ENCODE results near the gene MBD2.

MBD2 gene

DNA sequence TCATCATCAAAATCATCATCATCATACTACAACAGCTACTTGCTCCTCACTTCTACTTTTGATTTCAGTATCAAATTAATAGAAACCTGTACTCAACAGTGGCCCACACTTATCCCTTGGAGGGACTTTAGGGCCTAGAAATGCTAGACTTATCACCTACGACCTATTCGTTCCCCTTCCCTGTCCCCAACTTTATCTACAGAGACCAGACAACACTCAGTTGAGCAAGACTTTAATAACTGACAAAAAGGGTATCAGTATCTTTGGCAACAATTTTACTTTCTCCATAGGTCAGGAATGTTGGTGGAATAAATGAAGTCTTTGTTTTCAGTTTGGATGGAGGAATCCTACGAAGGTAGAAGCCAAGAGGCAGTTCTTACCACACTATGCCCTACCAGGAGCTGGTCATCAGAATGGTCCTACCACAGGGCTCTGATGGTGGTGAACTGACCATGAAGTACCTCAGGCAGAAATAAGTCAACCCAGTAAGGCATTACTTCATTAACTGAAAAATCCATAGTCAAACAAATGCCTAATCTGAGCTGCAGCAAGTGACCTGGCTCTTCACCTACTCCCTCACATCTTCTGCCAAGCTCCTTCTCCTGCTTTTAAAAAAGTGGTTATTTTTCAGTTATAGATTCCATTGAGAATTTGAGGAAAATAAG, 26.6 kb downstream of the MBD2 start:
- peak; percentile 16 for DNase-seq (ENCODE audit: low spot score)

DNA sequence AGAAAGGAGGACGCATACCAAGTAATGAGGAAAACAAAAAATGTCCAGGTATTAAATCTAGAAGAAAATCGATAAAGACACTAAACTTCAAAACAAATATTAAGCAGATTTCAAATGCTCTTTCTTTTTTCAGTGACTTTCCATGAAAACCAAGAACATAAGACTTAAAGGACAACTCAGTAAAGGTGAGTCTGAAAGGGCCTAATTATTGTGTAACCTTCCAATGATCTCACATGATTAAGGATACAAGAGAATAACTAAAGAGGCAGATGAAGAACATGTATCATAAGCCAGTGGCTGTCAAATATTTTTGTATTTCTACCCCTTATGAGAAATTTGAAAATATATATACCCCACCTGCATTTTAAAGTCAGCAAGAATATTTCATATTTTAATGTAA, 30.7 kb downstream of the MBD2 start:
- DNase-seq (ENCODE audit: low spot score), result no peak

DNA sequence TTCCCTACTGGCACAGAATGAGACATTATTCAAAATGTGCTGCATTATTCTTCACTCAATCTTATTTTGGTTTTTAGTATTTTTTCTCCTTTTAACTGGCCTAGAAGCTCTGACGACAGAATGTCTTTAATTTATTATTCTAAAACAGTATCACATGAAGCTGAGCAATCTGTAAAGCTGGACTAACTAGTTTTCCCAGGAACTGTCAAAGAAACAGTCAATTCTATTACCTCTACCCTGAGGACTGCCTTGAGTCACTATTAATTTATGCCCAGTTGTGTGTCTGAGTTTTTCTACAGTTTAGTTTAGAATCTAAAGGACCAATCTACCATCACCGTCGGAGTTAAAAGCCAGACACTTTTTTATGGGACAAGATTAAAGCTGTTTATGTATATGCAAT, 31.6 kb downstream of the MBD2 start:
- no peak for DNase-seq (ENCODE audit: low spot score)

DNA sequence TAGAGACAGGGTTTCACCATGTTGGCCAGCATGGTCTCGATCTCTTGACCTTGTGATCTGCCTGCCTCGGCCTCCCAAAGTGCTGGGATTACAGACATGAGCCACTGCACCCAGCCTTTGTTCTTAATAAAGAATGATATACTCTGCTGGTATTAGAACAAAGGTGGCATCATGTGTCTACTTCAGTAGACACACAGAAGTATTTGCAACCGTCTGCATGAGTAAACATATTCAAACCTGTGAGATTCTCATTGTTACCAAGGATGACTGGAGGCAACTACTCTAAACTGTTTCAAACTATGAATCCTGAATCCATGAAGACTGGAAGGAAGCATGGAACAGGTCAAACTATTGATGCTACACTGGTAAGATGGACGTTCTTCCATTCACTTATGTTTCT, 32.1 kb downstream of the MBD2 start:
- no peak for DNase-seq (ENCODE audit: low spot score)

DNA sequence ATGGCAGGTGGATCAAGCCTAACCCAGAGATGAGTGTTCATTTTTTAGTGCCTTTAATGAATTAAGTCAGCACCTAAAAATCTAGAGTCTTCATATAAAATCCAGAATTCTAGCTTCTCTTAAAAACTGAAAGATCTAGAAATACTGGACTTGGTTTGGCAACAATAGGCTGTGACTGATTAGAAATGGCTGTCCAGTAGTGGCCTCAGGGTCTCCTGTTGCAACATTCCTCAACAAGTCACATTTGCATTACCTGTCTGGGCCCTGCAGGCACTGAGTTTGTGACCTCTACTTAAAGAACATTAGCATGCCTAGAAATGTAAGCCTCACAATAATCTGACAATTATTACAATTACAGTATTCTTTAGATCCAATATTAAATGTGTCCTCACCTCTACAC, 33.1 kb downstream of the MBD2 start:
- no peak for DNase-seq (ENCODE audit: low spot score)

DNA sequence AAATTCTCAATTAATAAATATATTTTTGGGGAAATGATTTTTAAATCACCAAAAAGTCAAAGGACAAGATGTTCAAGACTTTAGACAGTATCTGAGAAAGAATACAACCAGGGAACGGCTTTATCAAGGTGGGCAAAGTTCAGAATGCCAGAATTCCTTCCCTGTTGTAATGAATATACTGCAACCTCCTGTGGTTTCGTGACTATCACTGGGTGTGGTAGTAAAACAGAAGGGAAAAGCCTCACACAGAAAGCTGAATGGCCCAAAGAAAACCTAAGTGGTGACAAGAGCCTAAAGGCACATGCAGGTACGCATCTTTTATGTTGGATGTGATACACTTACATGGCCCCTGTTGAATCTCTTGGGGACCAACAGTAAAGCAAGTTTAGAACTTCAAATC, 37.1 kb downstream of the MBD2 start:
- no peak for DNase-seq (ENCODE audit: low spot score)

DNA sequence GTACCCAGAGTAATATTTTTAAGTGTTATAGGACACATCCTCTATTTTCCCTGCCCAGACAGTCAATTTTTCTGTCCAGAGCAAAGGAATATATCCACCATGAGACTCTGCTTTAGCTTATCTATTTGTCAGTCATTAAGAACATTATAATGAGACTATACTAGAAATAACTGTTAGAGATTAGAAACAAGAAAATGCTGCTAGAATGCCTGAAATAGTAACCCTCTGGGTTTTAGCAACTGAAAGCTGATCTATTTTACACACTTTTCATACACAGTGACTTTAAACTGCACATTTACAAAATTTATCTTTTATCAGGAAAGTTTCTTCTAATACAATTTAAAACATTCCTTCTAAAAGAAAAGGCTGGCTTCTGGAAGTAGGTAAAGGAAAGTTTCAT, 39.6 kb downstream of the MBD2 start:
- no peak for DNase-seq (ENCODE audit: low spot score)

DNA sequence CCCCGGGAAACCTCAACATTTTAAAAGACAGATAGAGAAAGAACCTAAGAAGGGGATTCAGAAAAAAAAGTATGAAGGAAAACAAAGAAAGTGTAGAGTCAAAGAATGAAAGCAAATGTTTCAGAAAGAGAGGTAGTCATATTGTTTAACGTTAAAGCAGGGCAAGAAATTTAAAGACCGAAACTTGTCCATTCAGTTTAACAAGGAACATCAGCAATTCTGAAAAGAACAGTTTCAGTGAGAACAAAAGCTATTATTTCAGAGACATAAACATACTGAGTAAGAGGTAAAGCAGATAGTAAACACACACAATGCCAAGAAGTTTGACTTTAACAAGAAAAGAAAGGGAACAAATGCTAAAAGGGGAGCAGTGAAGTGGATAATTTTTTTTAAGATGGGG, 41.1 kb downstream of the MBD2 start:
- DNase-seq (ENCODE audit: low spot score), result no peak

DNA sequence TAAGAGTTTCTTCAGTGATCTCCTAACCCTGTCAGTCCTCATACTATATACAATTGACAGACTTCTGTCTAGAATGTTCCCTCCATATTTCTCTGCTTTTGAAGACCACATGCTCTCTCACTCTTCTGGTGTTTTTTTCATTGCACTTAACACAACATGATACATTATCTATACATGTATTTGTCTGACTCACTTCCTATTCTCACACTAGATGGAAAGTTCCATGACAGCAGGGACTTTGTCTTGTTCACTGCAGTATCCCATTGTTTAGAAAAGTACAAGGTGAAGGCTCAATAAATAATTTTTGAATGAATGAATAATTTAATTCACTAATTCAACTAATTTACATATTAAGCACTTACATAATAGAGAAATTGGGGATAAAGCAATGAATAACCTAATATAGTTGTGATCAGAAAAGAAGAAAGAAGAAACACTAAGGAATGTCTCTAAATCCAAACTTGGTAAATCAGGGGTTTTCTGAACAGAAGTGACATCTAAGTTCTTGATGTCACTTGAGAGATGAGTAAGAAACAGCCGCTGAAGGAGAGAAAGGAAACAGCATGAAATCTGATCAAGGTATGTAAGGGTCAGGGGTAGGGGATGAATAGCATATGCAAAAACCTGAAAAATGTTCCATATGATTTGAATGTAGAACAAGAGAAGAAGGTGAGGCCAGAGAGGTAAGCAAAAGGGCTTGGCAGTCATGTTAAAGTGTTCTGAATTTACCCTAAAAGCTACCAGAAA, 42.4 kb downstream of the MBD2 start:
- no peak for DNase-seq (ENCODE audit: low spot score)

DNA sequence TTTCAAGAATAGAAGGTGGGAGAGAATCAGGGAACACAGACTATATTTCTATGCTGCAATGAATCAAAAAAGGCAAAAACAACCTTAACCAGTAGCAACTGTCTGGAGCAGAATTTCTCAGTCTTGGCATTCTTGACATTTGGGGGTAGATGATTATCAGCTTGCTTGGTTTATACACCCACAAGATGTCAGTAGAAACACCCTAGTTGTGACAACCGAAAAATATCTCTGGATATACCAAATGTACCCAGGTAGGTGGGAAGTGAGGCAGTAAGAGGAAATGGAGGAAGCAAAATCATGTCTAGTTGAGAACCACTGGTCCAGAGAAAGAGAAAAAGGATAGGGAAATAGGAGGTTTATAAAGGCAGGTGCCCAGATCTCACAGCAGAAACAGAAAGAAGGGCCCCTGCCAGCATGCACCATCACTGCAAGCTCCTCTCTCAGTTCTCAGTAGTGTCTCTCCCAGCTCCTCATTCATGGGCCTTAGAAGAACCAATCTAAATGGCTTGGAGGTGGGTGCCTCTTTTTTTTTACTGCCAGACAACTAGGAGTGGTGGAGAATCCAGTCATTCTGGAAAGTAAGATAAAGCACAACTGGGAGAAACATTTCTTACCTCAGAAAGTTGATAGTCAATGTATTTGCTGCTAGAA, 50.4 kb downstream of the MBD2 start:
- DNase-seq (ENCODE audit: low spot score), result peak; percentile 14

DNA sequence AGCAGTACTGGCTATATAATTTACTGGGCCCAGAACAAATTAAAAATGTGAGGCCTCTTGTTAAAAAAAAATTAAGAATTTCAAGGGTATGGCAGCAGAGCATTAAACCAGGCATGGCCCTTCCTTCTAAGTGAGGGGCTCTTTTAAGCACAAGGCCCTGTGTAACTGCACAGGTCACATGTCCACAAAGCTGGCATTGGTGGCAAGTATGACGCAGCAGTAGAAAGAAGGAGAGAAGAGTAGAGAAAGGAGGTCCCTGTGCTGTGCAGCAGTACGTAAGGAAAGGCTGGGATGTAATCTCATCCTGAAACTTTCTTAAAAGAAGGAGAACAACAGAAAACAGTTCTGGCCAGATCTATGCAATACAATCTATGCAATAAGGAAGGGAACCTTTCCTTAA, 51.2 kb downstream of the MBD2 start:
- DNase-seq (ENCODE audit: low spot score), result no peak

DNA sequence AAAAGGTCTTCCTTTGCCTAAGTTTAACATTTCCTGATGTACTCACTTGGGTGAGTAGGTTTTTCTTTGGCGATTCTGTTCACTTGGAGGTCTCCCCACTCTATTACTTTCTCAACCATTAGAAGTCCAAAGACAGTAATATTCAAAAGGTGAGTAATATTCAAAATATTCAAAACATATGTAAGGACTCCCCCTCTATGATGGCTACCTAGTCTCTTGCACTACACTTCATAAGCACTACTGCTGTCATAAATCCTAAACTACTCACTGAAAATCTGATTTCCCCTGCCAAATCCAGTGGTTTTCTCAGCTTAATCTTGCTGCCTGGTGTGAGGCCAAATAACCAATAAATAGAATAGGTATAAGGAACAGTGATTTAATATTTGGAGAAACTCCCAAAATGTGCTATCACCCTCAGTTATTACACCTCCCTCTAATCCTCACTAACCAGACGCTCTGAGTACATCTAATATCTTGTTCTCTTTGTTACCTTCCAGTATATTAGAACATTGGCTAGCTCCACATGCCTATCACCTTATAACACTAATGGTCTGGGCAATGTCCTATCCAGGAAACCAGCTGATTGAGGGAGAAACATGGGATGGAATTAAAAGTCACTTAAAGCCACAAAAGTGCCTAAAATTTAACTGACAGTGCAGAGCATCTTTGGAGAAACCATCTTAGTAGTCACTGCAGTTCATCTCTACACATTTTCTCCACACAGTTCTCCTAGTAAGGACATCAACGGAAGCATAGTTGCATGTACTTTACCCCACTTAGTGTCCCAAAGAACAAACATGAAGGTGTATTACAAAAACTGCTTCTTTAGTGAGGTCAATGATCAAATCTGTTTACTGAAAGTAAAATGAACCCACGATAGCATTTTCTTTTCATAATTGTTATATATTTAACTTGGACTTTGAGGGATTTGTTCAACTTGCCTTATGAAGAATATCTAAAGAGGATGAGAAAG, 54.8 kb downstream of the MBD2 start:
- no peak for DNase-seq (ENCODE audit: low spot score)

DNA sequence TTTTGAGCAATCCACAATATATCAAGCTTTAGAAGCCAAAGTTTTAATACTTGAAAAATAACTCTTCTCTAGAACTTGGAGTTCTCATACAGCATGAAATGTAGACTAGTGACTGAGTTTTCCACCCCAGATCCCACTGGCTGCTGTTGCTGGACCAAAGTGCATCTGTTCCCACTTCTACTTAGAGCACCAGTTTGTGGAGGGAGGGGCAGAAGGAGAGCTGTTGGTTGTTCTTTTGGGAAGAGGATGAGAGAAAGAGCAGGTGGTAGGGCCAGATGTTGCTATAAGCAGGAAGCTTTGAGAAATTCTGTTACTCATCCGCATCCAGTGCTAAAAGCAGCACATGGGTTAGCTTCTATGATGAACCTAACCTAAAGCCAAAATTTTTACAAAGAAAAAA, 59.0 kb downstream of the MBD2 start:
- DNase-seq (ENCODE audit: low spot score), result no peak

DNA sequence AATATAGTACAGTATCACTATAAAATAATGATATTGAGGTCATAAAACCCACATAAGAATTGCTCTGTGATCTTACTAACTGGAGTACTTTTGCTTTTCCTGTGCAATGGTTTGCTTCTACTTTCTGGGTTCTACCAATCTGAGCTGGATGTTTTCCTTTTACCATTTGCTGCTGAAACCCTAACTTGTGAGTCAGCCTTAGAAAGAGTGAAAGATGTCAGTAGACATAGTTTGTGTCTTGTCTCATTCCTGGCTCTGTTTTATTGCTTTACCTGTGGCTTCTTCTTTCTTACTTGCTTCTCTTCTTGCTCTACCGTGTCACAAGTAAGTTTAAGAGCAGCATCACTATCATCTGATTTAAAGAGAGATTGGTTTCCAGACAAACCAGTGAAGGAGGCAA, 61.0 kb downstream of the MBD2 start:
- DNase-seq (ENCODE audit: low spot score), result no peak

DNA sequence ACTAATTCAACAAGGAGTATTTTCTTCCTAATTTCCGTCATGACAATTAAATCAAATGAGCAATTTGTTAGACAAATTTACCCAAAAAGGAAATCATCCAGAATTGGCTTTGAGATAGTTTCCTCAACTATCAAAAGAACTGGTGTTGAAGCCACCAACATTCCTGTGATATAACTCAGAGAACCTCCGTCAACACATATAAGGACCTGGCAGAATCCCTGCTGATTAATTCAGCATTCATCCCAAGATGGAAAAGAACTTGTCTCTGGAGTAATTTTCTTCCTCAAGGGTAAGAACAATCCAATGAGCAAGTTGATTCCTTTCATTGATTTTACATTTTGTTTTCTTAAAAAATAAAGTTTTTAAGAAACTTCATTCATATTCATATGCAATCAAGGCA, 62.0 kb downstream of the MBD2 start:
- DNase-seq (ENCODE audit: low spot score), result no peak

DNA sequence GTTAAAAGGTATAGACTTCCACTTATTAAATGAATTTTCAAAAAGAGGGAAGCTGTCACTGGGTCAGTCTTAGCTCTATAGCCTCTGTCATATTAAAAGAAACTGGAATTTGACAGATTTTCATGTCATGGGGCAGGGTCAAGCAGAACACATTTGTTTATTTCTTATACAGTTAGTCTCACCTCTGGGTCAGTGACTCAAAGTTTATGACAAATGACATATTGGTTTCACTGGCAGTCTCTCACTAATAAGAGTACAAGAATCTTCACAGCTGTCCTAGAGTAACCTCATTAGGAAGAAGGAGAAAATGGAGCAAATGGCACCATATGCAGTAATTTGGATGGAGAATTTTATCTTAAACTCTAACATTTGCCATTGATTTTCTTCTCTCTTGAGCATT, 63.2 kb downstream of the MBD2 start:
- DNase-seq (ENCODE audit: low spot score), result no peak

DNA sequence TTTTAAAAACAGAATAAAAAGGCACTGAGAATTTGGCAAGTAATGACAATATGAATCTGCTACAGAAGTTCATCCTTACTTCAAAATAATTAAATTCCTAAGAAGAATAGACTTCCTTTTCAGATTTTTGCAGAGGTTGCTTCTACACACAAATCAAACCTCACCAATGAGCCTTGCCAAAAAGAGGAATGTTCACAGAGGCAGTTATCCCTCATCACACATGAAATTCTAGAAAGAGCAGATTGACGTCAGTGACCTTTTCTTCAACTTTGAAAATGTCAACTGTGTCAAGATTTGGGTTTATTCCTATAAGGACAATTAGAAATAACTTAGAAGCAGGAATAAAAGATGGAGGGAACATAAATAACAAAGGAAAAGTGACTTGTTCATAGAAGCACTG, 64.6 kb downstream of the MBD2 start:
- DNase-seq (ENCODE audit: low spot score), result no peak

DNA sequence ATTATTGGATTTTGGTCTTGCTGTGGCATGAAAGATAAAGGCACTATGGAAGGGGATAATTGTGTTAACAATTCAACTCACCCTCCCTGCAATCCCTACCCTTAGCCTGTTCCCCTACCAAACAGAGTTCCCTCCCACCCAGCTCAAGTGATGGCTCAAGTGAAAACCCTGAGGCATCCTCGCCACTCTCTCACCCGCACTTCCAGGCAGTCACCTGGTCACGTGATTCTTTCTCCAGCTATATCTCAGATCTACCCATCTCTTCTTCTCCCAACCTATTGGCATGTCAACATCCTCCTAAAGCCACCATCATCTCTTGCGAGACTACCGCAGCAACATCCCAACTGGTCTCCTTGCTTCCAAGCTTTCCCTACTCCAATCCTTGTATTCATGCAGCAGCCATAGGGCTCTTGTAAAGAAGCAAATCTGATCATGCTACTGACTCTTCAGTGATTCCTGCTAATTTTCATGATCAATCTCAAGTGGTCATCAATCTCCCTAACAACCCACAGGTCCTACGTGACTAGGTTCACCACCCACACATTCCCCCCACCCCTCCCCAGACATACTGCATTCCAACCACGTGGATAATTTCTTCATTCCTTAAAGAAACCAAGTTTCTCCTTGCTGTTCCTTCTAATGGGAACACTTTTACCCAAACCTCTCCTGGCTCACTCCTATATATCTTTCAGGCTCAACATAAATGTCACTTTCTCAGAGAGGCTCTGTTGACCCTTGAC, 66.7 kb downstream of the MBD2 start:
- no peak for DNase-seq (ENCODE audit: low spot score)

DNA sequence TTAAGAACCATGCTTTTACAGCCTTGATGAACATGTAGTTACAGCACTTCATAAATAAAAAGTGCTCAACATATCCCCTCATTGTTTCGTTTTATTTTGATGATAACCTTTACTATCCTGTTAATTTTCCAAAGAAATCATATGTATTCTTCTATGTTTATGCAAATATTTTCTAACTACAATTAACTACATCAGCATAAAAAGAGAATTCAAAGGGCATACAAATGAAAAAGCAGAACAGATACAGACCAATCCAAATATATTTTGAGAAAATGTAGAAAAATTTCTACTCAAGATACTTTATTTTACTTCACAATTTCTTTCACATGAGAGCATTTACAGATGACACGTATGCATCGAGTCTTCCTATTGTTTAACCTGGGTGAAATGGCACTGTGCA, 69.1 kb downstream of the MBD2 start:
- no peak for DNase-seq (ENCODE audit: low spot score)

DNA sequence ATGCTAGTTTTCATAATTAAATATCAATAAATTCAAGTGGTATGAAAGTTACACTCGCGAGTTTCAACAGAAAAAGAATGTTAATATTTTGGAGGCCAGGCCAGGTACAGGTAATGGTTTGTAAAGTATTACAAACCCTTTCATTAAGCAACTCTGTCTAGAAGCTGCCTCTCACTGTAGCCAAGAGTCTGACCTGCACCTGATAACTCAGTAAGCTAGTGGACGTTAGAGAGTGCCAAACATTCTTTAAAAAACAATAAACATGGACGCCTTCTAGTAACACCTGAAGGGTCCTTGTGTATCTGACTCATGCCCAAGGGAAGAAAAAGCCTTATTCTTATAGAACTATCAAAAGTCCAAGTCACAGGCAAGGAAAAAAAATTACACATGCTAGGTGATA, 70.2 kb downstream of the MBD2 start:
- no peak for DNase-seq (ENCODE audit: low spot score)

DNA sequence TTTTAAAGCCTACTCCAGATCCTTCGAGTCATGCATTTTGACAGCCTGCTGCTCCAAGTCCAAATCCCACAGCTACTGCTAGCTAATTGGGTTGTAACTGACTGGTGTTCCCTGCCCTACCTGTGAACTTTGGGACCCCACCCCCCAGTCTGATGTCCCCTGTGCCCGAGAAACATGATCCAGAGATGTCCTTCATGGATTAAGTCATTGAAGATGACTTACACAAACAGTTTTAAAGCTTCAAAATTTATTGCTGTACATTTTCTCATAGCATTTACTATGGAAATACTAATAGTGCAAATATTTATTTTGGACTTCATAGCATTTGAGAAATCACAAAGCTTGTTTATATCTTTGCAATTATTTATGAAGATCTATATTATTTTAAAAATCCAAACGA, 73.1 kb downstream of the MBD2 start:
- DNase-seq (ENCODE audit: low spot score), result no peak

DNA sequence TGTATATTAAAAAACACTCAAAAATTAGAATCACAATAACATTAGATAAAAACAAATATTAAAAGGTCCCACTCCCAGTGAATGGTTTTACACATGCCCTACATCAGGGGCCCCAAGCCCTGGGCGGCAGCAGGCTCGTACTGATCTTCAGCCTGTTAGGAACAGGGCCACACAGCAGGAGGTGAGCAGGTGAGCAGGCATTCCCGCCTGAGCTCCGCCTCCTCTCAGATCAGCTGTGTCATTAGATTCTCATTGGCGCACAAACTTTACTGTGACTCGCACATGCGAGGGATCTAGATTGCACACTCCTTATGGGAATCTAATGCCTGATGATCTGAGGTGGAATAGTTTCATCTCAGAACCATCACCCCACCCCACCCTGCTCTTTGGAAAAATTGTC, 74.2 kb downstream of the MBD2 start:
- no peak for DNase-seq (ENCODE audit: low spot score)
